Measurements from ENCODE around the gene CHTF18. TPM values are rescaled to one million over a fixed set of nuclear protein-coding genes. Genes with fewer than 3 reads are reported as not detected.

CHTF18 gene
- total RNA-seq, 1 experiment from 2014 or later, result 154 TPM

- Mint-ChIP-seq H3K4me1 (ENCODE audit: low read depth, unreplicated experiment) (no peaks in the 10 kb centered on the region), H3K4me3 (ENCODE audit: low read depth, unreplicated experiment) (no peak overlapping the region), H3K27me3 (ENCODE audit: unreplicated experiment) (no peaks in the 10 kb centered on the region), H3K36me3 (ENCODE audit: insufficient read depth, unreplicated experiment) (peaks cover 76% of the 10 kb centered on the region), H3K27ac (ENCODE audit: unreplicated experiment) (no peak overlapping the region), H3K9me3 (ENCODE audit: low read depth, unreplicated experiment) (no peaks in the 10 kb centered on the region)
- TF ChIP-seq, protein P1, sequence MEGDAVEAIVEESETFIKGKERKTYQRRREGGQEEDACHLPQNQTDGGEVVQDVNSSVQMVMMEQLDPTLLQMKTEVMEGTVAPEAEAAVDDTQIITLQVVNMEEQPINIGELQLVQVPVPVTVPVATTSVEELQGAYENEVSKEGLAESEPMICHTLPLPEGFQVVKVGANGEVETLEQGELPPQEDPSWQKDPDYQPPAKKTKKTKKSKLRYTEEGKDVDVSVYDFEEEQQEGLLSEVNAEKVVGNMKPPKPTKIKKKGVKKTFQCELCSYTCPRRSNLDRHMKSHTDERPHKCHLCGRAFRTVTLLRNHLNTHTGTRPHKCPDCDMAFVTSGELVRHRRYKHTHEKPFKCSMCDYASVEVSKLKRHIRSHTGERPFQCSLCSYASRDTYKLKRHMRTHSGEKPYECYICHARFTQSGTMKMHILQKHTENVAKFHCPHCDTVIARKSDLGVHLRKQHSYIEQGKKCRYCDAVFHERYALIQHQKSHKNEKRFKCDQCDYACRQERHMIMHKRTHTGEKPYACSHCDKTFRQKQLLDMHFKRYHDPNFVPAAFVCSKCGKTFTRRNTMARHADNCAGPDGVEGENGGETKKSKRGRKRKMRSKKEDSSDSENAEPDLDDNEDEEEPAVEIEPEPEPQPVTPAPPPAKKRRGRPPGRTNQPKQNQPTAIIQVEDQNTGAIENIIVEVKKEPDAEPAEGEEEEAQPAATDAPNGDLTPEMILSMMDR (IDR thresholded peaks at IDR 0.05; ENCODE audit: unreplicated experiment), result no peak
- intact Hi-C loops (cut with micrococcal nuclease; ENCODE audit: unreplicated experiment), result no loop called here
- CTCF ChIA-PET, result no interaction called here
- DNase-seq, result no peak
- BruUV-seq (replicated peaks), result no TSS peak
Observed at GRCh38 chr16:794091-794822, 5.8 kb downstream of the CHTF18 start.

DNA sequence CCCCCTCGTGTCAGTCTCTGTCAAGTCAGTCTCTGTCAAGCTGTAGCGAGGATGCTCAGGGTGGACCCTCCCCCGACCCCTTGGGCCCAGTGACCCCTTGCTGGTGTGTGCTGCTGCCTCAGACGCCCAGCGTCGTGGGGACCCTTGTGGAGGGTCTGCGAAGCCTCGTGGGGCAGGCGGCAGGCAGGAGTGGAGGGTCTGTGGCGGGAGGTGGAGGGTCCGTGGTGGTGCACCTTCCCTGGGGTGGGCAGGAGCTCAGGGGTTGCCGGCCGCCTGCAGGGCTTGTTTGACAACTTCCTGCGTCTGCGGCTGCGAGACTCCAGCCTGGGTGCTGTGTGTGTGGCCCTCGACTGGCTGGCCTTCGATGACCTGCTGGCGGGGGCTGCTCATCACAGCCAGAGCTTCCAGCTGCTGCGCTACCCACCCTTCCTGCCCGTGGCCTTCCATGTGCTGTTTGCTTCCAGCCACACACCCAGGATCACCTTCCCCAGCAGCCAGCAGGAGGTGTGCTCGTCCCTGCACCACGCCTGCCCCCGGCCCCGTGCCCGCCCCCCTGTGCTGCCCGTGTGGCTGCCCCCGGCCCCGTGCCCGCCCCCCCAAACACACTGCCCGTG, 6.5 kb downstream of the CHTF18 start:
- Mint-ChIP-seq H3K4me3 (ENCODE audit: low read depth, unreplicated experiment) (peak overlapping the region; percentile 54), H3K4me1 (ENCODE audit: low read depth, unreplicated experiment) (no peaks in the 10 kb centered on the region), H3K27me3 (ENCODE audit: unreplicated experiment) (no peaks in the 10 kb centered on the region), H3K27ac (ENCODE audit: unreplicated experiment) (no peak overlapping the region), H3K9me3 (ENCODE audit: low read depth, unreplicated experiment) (no peaks in the 10 kb centered on the region), H3K36me3 (ENCODE audit: insufficient read depth, unreplicated experiment) (peaks cover 69% of the 10 kb centered on the region)
- intact Hi-C loops (cut with micrococcal nuclease; ENCODE audit: unreplicated experiment), result no loop called here
- DNase-seq, result no peak
- CTCF ChIA-PET, result interaction anchor here (0.7 to 1.4 kb wide), 3 partner anchors 12 to 208 kb away, joined by 3 read pairs; partner anchors contain the start of gene CIAO3
- TF ChIP-seq, protein P1 (IDR thresholded peaks at IDR 0.05; ENCODE audit: unreplicated experiment), result no peak
- no TSS peak for BruUV-seq (replicated peaks)

DNA sequence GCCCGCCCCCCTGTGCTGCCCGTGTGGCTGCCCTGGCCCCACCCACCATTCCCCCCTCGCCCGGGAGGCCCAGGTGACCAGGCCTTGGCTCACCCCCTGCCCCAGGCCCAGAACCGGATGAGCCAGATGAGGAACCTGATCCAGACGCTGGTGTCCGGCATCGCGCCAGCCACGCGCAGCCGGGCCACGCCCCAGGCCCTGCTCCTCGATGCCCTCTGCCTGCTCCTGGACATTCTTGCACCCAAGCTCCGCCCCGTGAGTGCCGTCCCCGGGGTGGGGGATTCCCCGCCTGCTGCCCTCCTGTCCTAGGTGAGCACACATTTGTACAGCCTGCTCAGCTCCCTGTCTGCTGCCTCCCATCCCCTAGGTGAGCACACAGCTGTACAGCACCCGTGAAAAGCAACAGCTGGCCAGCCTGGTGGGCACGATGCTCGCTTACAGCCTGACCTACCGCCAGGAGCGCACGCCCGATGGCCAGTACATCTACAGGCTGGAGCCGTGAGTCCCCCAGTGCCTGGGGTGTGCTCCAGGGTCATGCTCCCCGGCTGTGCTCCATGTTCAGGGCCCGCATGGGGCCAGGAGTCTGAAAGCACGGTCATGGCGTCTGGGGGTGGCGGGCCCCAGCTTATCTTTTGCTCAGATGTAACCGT, 7.3 kb downstream of the CHTF18 start:
- intact Hi-C loops (cut with micrococcal nuclease; ENCODE audit: unreplicated experiment), result no loop called here
- Mint-ChIP-seq H3K27ac (ENCODE audit: unreplicated experiment) (peak overlapping the region; percentile 88), H3K36me3 (ENCODE audit: insufficient read depth, unreplicated experiment) (peaks cover 67% of the 10 kb centered on the region), H3K4me1 (ENCODE audit: low read depth, unreplicated experiment) (no peaks in the 10 kb centered on the region), H3K27me3 (ENCODE audit: unreplicated experiment) (peaks cover under 1% of the 10 kb centered on the region), H3K4me3 (ENCODE audit: low read depth, unreplicated experiment) (peak overlapping the region; percentile 54), H3K9me3 (ENCODE audit: low read depth, unreplicated experiment) (no peaks in the 10 kb centered on the region)
- TF ChIP-seq, protein P1 (IDR thresholded peaks at IDR 0.05; ENCODE audit: unreplicated experiment), result no peak
- no TSS peak for BruUV-seq (replicated peaks)
- DNase-seq, result peak; percentile 94
- CTCF ChIA-PET, result interaction anchor here (0.7 to 1.4 kb wide), 3 partner anchors 11 to 207 kb away, joined by 3 read pairs; partner anchors contain the start of gene CIAO3

GRCh38 chr16:796296-797119, 8.1 kb downstream of the CHTF18 start:
- CTCF ChIA-PET, result interaction anchor here (1.2 kb wide), 1 partner anchor 56 kb away, joined by 3 read pairs; the partner anchor contains the start of gene CIAO3
- intact Hi-C loops (cut with micrococcal nuclease; ENCODE audit: unreplicated experiment), result no loop called here
- no peaks in the 10 kb centered on the region for H3K4me1 Mint-ChIP-seq (ENCODE audit: low read depth, unreplicated experiment)
- peaks cover 66% of the 10 kb centered on the region for H3K36me3 Mint-ChIP-seq (ENCODE audit: insufficient read depth, unreplicated experiment)
- TF ChIP-seq, protein P1 (IDR thresholded peaks at IDR 0.05; ENCODE audit: unreplicated experiment), result no peak
- BruUV-seq (replicated peaks), result no TSS peak
- H3K27me3 Mint-ChIP-seq (ENCODE audit: unreplicated experiment), result peaks cover 9% of the 10 kb centered on the region
- peak overlapping the region; percentile 23 for H3K27ac Mint-ChIP-seq (ENCODE audit: unreplicated experiment)
- no peaks in the 10 kb centered on the region for H3K9me3 Mint-ChIP-seq (ENCODE audit: low read depth, unreplicated experiment)
- no peak for DNase-seq
- H3K4me3 Mint-ChIP-seq (ENCODE audit: low read depth, unreplicated experiment), result no peak overlapping the region
